WTC11 (cell line): ENCODE results near the gene KRTCAP3. TPM values are rescaled to one million over a fixed set of nuclear protein-coding genes. Genes with fewer than 3 reads are reported as not detected.

Experiments
- ATAC-seq: fragments of 200-7000 bp; cut with Tn5 transposase; 2 replicates; pipeline ENCODE4 v1.10.0; 2021; ENCODE audit warnings: mild to moderate bottlenecking, moderate library complexity
- CTCF ChIA-PET: fragments of 300-600 bp; sonication (Branson Sonifier 250); formaldehyde crosslinking; loops from one replicate; lab custom pipeline; 2021; ENCODE audit warnings: antibody characterized with exemption; lab: Charles Lee
- POLR2A ChIA-PET: fragments of 350-600 bp; sonication (Branson Sonifier 250); formaldehyde crosslinking; loops from one replicate; lab custom pipeline; 2021; ENCODE audit warnings: antibody characterized with exemption; lab: Charles Lee
- DNase-seq: peaks from one replicate; pipeline ENCODE4 v3.0.0; 2021; ENCODE audit warnings: low spot score
- H3K27ac Mint-ChIP-seq: 2 replicates; pipeline ENCODE4 v1.8.0; 2021; ENCODE audit warnings: mixed read lengths
- H3K27me3 Mint-ChIP-seq: 2 replicates; pipeline ENCODE4 v1.8.0; 2021; ENCODE audit warnings: low read depth, mild to moderate bottlenecking, moderate library complexity, mixed read lengths
- H3K36me3 Mint-ChIP-seq: 2 replicates; pipeline ENCODE4 v1.8.0; 2021; ENCODE audit warnings: mixed read lengths
- H3K4me1 Mint-ChIP-seq: 2 replicates; pipeline ENCODE4 v1.8.0; 2022; ENCODE audit warnings: mixed read lengths
- H3K4me3 Mint-ChIP-seq: 2 replicates; pipeline ENCODE4 v1.8.0; 2021; ENCODE audit warnings: mild to moderate bottlenecking, moderate library complexity, mixed read lengths
- H3K9me3 Mint-ChIP-seq: 2 replicates; pipeline ENCODE4 v1.8.0; 2021; ENCODE audit warnings: mixed read lengths
- AFF4 ChIP-seq: sonication (generic); formaldehyde crosslinking; IDR thresholded peaks from 2 replicates; pipeline ENCODE4 v1.8.1; 2023; ENCODE audit warnings: mild to moderate bottlenecking, missing genetic modification reagents, borderline replicate concordance
- CREM ChIP-seq: sonication (generic); formaldehyde crosslinking; IDR thresholded peaks from 2 replicates; pipeline ENCODE4 v1.8.1; 2022; ENCODE audit warnings: mild to moderate bottlenecking, missing genetic modification reagents, moderate library complexity
- ETV6 ChIP-seq: sonication (generic); formaldehyde crosslinking; IDR thresholded peaks from 2 replicates; pipeline ENCODE4 v1.8.1; 2022; ENCODE audit warnings: mild to moderate bottlenecking, missing genetic modification reagents
- FOXK1 ChIP-seq: sonication (generic); formaldehyde crosslinking; IDR thresholded peaks from 2 replicates; pipeline ENCODE4 v1.8.0; 2022; ENCODE audit warnings: mild to moderate bottlenecking, moderate library complexity, missing genetic modification reagents
- GABPB1 ChIP-seq: sonication (generic); formaldehyde crosslinking; IDR thresholded peaks from 2 replicates; pipeline ENCODE4 v1.8.1; 2023; ENCODE audit warnings: mild to moderate bottlenecking, missing genetic modification reagents
- HMGA2 ChIP-seq: fragments of 250-450 bp; sonication (Bioruptor Pico); IDR thresholded peaks from 2 replicates; pipeline ENCODE4 v1.4.0; 2021; ENCODE audit warnings: mild to moderate bottlenecking, moderate library complexity
- HMGXB4 ChIP-seq: sonication (generic); formaldehyde crosslinking; IDR thresholded peaks from 2 replicates; pipeline ENCODE4 v1.8.1; 2023; ENCODE audit warnings: mild to moderate bottlenecking, moderate library complexity, missing genetic modification reagents
- JAZF1 ChIP-seq: fragments of 250-450 bp; sonication (Bioruptor Pico); IDR thresholded peaks from 2 replicates; pipeline ENCODE4 v1.9.0; 2021; ENCODE audit warnings: moderate library complexity, mild to moderate bottlenecking, inconsistent platforms
- MXD4 ChIP-seq: fragments of 250-450 bp; sonication (Bioruptor Pico); IDR thresholded peaks from 2 replicates; pipeline ENCODE4 v1.8.0; 2021; ENCODE audit warnings: mild to moderate bottlenecking, moderate library complexity, borderline replicate concordance
- SMAD3 ChIP-seq: sonication (generic); formaldehyde crosslinking; IDR thresholded peaks from 2 replicates; pipeline ENCODE4 v1.8.0; 2022; ENCODE audit warnings: missing genetic modification reagents, mild to moderate bottlenecking, borderline replicate concordance
- SMAD4 ChIP-seq: sonication (generic); formaldehyde crosslinking; IDR thresholded peaks from 2 replicates; pipeline ENCODE4 v1.8.0; 2022; ENCODE audit warnings: mild to moderate bottlenecking, missing genetic modification reagents
- SP1 ChIP-seq: sonication (generic); formaldehyde crosslinking; conservative IDR thresholded peaks from 2 replicates; pipeline ENCODE4 v1.8.1; 2022; ENCODE audit warnings: missing genetic modification reagents
- STAT6 ChIP-seq: sonication (generic); formaldehyde crosslinking; conservative IDR thresholded peaks from 2 replicates; pipeline ENCODE4 v1.8.1; 2023; ENCODE audit warnings: mild to moderate bottlenecking, low read depth, missing genetic modification reagents, moderate library complexity
- ZBTB43 ChIP-seq: sonication (generic); formaldehyde crosslinking; IDR thresholded peaks from 2 replicates; pipeline ENCODE4 v1.8.1; 2023; ENCODE audit warnings: mild to moderate bottlenecking, missing genetic modification reagents
- ZNF232 ChIP-seq: sonication (generic); formaldehyde crosslinking; IDR thresholded peaks from 2 replicates; pipeline ENCODE4 v1.8.0; 2022; ENCODE audit warnings: mild to moderate bottlenecking, missing genetic modification reagents
- ZNF512 ChIP-seq: sonication (generic); formaldehyde crosslinking; IDR thresholded peaks from 2 replicates; pipeline ENCODE4 v1.8.1; 2022; ENCODE audit warnings: missing genetic modification reagents, borderline replicate concordance
- total RNA-seq: library from RNA; stranded (reverse); gene quantifications from 3 replicates; pipeline ENCODE4 v1.2.3, GENCODE V29; 2021
- TF ChIP-seq, protein P1 (sequence below): sonication (generic); formaldehyde crosslinking; IDR thresholded peaks from 2 replicates; pipeline ENCODE4 v1.8.0; 2022; ENCODE audit warnings: mild to moderate bottlenecking, missing genetic modification reagents
- TF ChIP-seq, protein P2 (sequence below): sonication (generic); formaldehyde crosslinking; IDR thresholded peaks from 2 replicates; pipeline ENCODE4 v1.8.1; 2022; ENCODE audit warnings: low read depth, missing genetic modification reagents, borderline replicate concordance
- TF ChIP-seq, protein P3 (sequence below): sonication (generic); formaldehyde crosslinking; IDR thresholded peaks from 2 replicates; pipeline ENCODE4 v1.8.0; 2022; ENCODE audit warnings: mild to moderate bottlenecking, missing genetic modification reagents

KRTCAP3 gene
- total RNA-seq, 1 experiment from 2014 or later, result 41.9 TPM

- no peak for TF ChIP-seq STAT6
- TF ChIP-seq, all 79 proteins: peak for 0
Measured at GRCh38 chr2:27489118-27489497, 46.9 kb downstream of the KRTCAP3 start (continued).

- Mint-ChIP-seq H3K36me3 (no peaks in the 10 kb centered on the region), H3K27me3 (peaks cover 23% of the 10 kb centered on the region), H3K27ac (peak within 1 kb of the TSS; percentile 94), H3K9me3 (no peaks in the 10 kb centered on the region), H3K4me3 (peak within 1 kb of the TSS; percentile 93), H3K4me1 (peaks cover 21% of the 10 kb centered on the region)
- ChIA-PET CTCF (no interaction called here), POLR2A (interaction anchor here (1.0 kb wide), 1 partner anchor 17 kb away, joined by 3 read pairs; no protein-coding TSS in a partner anchor)
- ATAC-seq (peak; percentile 94), DNase-seq (peak; percentile 99)
- TF ChIP-seq ZBTB43 (no peak), JAZF1 (no peak), AFF4 (no peak), HMGA2 (CRISPR knock-in tag) (no peak), GABPB1 (CRISPR knock-in tag) (peak; percentile 71; the same call in 1 of the 2 replicates), CREM (peak; percentile 97), SP1 (peak; percentile 54), ETV6 (CRISPR knock-in tag) (peak; percentile 58; the same call in 1 of the 2 replicates), ZNF232 (CRISPR knock-in tag) (no peak), MXD4 (CRISPR knock-in tag) (no peak), ZNF512 (CRISPR knock-in tag) (no peak), SMAD3 (CRISPR knock-in tag) (peak; percentile 25; the same call in 1 of the 2 replicates), FOXK1 (CRISPR knock-in tag) (peak; percentile 99), HMGXB4 (no peak), SMAD4 (CRISPR knock-in tag) (no peak)
- TF ChIP-seq, protein P1, sequence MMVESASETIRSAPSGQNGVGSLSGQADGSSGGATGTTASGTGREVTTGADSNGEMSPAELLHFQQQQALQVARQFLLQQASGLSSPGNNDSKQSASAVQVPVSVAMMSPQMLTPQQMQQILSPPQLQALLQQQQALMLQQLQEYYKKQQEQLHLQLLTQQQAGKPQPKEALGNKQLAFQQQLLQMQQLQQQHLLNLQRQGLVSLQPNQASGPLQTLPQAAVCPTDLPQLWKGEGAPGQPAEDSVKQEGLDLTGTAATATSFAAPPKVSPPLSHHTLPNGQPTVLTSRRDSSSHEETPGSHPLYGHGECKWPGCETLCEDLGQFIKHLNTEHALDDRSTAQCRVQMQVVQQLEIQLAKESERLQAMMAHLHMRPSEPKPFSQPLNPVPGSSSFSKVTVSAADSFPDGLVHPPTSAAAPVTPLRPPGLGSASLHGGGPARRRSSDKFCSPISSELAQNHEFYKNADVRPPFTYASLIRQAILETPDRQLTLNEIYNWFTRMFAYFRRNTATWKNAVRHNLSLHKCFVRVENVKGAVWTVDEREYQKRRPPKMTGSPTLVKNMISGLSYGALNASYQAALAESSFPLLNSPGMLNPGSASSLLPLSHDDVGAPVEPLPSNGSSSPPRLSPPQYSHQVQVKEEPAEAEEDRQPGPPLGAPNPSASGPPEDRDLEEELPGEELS (CRISPR knock-in tag), result peak; percentile 87
- TF ChIP-seq, protein P2, sequence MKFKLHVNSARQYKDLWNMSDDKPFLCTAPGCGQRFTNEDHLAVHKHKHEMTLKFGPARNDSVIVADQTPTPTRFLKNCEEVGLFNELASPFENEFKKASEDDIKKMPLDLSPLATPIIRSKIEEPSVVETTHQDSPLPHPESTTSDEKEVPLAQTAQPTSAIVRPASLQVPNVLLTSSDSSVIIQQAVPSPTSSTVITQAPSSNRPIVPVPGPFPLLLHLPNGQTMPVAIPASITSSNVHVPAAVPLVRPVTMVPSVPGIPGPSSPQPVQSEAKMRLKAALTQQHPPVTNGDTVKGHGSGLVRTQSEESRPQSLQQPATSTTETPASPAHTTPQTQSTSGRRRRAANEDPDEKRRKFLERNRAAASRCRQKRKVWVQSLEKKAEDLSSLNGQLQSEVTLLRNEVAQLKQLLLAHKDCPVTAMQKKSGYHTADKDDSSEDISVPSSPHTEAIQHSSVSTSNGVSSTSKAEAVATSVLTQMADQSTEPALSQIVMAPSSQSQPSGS, result no peak
- TF ChIP-seq, protein P3, sequence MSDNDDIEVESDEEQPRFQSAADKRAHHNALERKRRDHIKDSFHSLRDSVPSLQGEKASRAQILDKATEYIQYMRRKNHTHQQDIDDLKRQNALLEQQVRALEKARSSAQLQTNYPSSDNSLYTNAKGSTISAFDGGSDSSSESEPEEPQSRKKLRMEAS, result peak; percentile 86
Measured at GRCh38 chr2:27489498-27490397, 47.6 kb downstream of the KRTCAP3 start, which contains the start of gene IFT172. IFT172 (minus strand) TSS chr2:27489743; CDS start chr2:27489653, 90 bp downstream.
